OCI-LY3 (cell line): ENCODE data around the gene MXRA8.
A peak's percentile ranks its signal among the peaks of the same experiment; 100 is the strongest.

Experiments used
- H2AFZ ChIP-seq: fragments of 200-600, 300-600 bp; shearing (Covaris generic); 2 replicates; pipeline ENCODE4 v1.6.0; 2014; ENCODE audit warnings: antibody characterized with exemption, low read depth, low read length
- H3K27ac ChIP-seq: fragments of 200-600, 300-600 bp; sonication (generic); 2 replicates; pipeline ENCODE4 v1.5.1; 2014; ENCODE audit warnings: mild to moderate bottlenecking, low read length, moderate library complexity, mixed read lengths
- H3K27me3 ChIP-seq: fragments of 200-600, 300-600 bp; sonication (generic); 2 replicates; pipeline ENCODE4 v1.6.1; 2014; ENCODE audit warnings: low read depth, low read length, mixed read lengths
- H3K36me3 ChIP-seq: fragments of 200-600, 300-600 bp; sonication (generic); replicated peaks from 2 replicates; pipeline ENCODE3; 2014; ENCODE audit warnings: low read depth, low read length, mixed read lengths
- H3K4me1 ChIP-seq: fragments of 300-600, 200-600 bp; sonication (generic); 2 replicates; pipeline ENCODE4 v1.6.1; 2014; ENCODE audit warnings: low read length, mixed read lengths
- H3K4me2 ChIP-seq: fragments of 200-600, 300-600 bp; sonication (generic); 2 replicates; pipeline ENCODE4 v1.6.1; 2014; ENCODE audit warnings: low read length, mixed read lengths
- H3K4me3 ChIP-seq: fragments of 300-600, 200-600 bp; sonication (generic); 2 replicates; pipeline ENCODE4 v1.5.1; 2014; ENCODE audit warnings: antibody characterized with exemption, mild to moderate bottlenecking, low read length, moderate library complexity
- H3K79me2 ChIP-seq: fragments of 300-600, 200-600 bp; shearing (Covaris generic); 2 replicates; pipeline ENCODE4 v1.6.1; 2014; ENCODE audit warnings: mild to moderate bottlenecking, low read length, mixed read lengths
- H3K9ac ChIP-seq: fragments of 300-600, 200-600 bp; shearing (Covaris generic); 2 replicates; pipeline ENCODE4 v1.6.0; 2014; ENCODE audit warnings: mild to moderate bottlenecking, low read length, moderate library complexity
- H3K9me3 ChIP-seq: fragments of 200-600, 300-600 bp; shearing (Covaris generic); 2 replicates; pipeline ENCODE4 v1.6.1; 2014; ENCODE audit warnings: low read length, mixed read lengths; ENCODE audit not compliant: insufficient read depth
- H4K20me1 ChIP-seq: fragments of 200-600, 300-600 bp; sonication (generic); 2 replicates; pipeline ENCODE4 v1.6.1; 2016; ENCODE audit warnings: low read length, mixed read lengths; ENCODE audit not compliant: insufficient read depth
- CTCF ChIP-seq: fragments of 200-600, 300-600 bp; sonication (generic); IDR thresholded peaks from 2 replicates; pipeline ENCODE4 v1.5.1; 2014; ENCODE audit warnings: antibody characterized with exemption, low read length, low read depth
- EZH2phosphoT487 ChIP-seq: fragments of 200-600 bp; shearing (Covaris generic); IDR thresholded peaks from 2 replicates; pipeline ENCODE4 v1.6.1; 2018; ENCODE audit warnings: antibody characterized with exemption, mixed run types, low read depth

The MXRA8 gene

DNA sequence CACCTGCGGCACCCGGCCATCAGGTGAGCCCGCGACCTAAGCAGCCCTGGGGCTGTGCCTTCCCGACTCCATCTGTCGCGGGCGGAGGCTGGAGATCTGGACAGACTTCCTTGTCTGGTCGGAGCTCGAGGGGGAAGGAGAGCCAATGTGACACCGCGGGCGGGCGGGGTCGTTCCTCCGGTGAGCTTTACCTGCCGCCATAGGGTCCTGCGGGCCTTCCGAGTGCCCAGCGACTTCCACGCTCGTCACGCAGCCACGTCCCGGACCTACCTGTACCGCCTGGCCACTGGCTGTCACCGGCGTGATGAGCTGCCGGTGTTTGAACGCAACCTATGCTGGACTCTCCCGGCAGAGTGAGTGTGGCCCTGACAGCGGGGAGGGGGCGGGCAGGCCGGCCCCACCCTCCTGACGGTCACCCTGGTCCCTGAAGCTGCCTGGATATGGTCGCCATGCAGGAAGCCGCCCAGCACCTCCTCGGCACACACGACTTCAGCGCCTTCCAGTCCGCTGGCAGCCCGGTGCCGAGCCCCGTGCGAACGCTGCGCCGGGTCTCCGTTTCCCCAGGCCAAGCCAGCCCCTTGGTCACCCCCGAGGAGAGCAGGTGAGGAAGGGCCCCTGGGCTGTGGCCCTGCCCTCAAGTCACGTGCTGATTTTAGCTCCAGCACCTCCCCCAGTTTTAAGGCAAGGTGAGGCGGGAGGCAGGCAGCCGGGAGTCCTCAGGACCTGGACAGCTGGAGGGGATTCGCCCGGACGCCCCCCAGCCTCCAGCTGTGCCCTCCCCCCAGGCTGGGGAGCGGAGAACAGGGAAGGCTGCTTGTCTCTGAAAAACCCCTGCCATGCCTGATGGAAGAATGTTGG is 48.9 kb downstream of the MXRA8 start:
- H3K4me2 ChIP-seq: peak overlapping the region; percentile 90
- peak overlapping the region; percentile 90 for H3K4me3 ChIP-seq

GRCh38 chr1:1308756-1309250 is 49.6 kb downstream of the MXRA8 start:
- peak overlapping the region; percentile 10; the same call in 1 of the 2 replicates for H3K27ac ChIP-seq
- H3K9ac ChIP-seq: peak overlapping the region; percentile 74
- H3K79me2 ChIP-seq: peaks cover 4% of the 10 kb centered on the region
- H3K27me3 ChIP-seq: no peaks in the 10 kb centered on the region
- H3K4me2 ChIP-seq: peak overlapping the region; percentile 90
- H3K9me3 ChIP-seq: no peaks in the 10 kb centered on the region
- H3K4me3 ChIP-seq: peak overlapping the region; percentile 90
- no peak overlapping the region; the same call in 1 of the 2 replicates for H2AFZ ChIP-seq
- no peak for TF ChIP-seq CTCF
- TF ChIP-seq EZH2phosphoT487: no peak
- H4K20me1 ChIP-seq: 0 out of 2 replicates have a peak, but pooled peaks cover 3% of the 10 kb centered on the region
- H3K4me1 ChIP-seq: peaks cover 27% of the 10 kb centered on the region
- H3K36me3 ChIP-seq: peaks cover 15% of the 10 kb centered on the region

More for the DNA sequence above, 48.9 kb downstream of the MXRA8 start:
- TF ChIP-seq EZH2phosphoT487 (no peak), CTCF (no peak)
- Histone ChIP-seq H3K27ac (no peak overlapping the region; the same call in 1 of the 2 replicates), H2AFZ (no peak overlapping the region), H3K9me3 (no peaks in the 10 kb centered on the region), H3K36me3 (peaks cover 20% of the 10 kb centered on the region), H4K20me1 (0 out of 2 replicates have a peak, but pooled peaks cover 3% of the 10 kb centered on the region), H3K9ac (peak overlapping the region; percentile 74), H3K4me1 (peaks cover 27% of the 10 kb centered on the region), H3K27me3 (no peaks in the 10 kb centered on the region), H3K79me2 (peaks cover 4% of the 10 kb centered on the region)

DNA sequence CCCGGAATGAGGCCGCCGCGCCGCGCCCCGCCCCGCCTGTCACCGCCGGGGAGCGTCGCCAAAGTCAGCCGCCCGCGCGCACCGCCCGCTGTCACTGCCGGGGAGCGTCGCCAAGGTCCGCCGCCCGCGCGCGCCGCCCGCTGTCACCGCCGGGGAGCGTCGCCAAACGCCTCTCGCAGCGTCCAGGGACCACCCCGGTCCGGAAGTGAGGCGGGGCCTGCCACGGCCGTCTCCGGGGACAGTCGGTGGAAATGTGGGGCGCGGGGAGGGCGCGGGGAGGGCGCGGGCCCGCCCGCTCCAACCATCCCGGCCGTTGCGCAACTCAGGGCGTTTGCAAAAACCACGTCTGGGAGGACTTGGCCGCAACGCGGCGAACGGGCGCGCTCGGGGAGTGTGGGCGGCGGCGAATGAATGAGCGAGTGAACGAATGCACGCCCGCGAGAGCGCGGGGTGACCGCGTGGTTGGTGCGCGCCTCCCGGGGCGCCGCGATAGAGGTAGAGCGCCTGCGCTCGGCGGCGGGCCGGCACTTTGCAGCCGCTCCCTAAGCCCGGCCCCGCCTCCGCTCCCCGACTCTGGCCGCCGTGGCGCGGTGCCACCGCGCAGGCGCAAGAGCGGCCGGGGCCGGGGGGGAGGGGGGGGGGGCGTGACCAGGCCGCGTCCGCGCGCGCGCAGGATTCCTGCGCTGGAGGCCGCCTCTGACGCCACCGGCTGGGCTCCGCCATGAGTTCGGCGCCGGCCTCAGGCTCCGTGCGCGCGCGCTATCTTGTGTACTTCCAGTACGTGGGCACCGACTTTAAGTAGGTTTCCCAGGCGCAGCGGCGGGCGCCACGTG is 50.2 kb downstream of the MXRA8 start, which contains the start of the genes ACAP3 and PUSL1:
TSS of gene ACAP3 (minus strand) at position 8 of the 833 bp plus-strand sequence. CDS start 115 bp downstream, outside the sequence.
TSS of gene PUSL1 (plus strand) at position 675 of the 833 bp plus-strand sequence. CDS start at position 722, 47 bp downstream.
- H3K4me1 ChIP-seq: peaks cover 27% of the 10 kb centered on the region
- peak within 1 kb of the TSS; percentile 96 for H3K9ac ChIP-seq
- peaks cover 4% of the 10 kb centered on the region for H3K79me2 ChIP-seq

More for the DNA sequence above, 50.2 kb downstream of the MXRA8 start, which contains the start of the genes ACAP3 and PUSL1:
- Histone ChIP-seq H3K36me3 (peaks cover 9% of the 10 kb centered on the region), H2AFZ (peak within 1 kb of the TSS; percentile 66; the same call in 1 of the 2 replicates), H4K20me1 (0 out of 2 replicates have a peak, but pooled peaks cover 3% of the 10 kb centered on the region), H3K27ac (peak within 1 kb of the TSS; percentile 92), H3K9me3 (no peaks in the 10 kb centered on the region), H3K4me3 (peak within 1 kb of the TSS; percentile 90), H3K4me2 (peak within 1 kb of the TSS; percentile 90), H3K27me3 (no peaks in the 10 kb centered on the region)
- TF ChIP-seq CTCF (no peak), EZH2phosphoT487 (no peak)
